HG02981 (cell line): ENCODE measurements around the gene CDKN2C.
"Not testable (repeated sequence)": the region's sequence is repeated elsewhere in the genome, so short reads cannot be mapped to it uniquely, and the experiment has no call there.

Experiments
- ATAC-seq: cut with Tn5 transposase; IDR thresholded peaks from one replicate; pipeline ENCODE4 v1.9.1; 2021; ENCODE audit warnings: mild to moderate bottlenecking, moderate library complexity; ENCODE audit not compliant: unreplicated experiment

CDKN2C gene

GRCh38 chr1:50969611-50970508 is at the start of gene CDKN2C:
TSS of gene CDKN2C (plus strand) at chr1:50970245. CDS start at chr1:50970369, 124 bp downstream.
- ATAC-seq: peak; percentile 26

GRCh38 chr1:50920409-50920808 is 49.6 kb upstream of the CDKN2C start:
- no peak for ATAC-seq

- no peak for ATAC-seq
These were observed 49.0 kb upstream of the CDKN2C start for GRCh38 chr1:50921029-50921428.

GRCh38 chr1:50923564-50923963 is 46.5 kb upstream of the CDKN2C start:
- ATAC-seq: no peak

- no peak for ATAC-seq
These were observed 40.6 kb upstream of the CDKN2C start for GRCh38 chr1:50929376-50929958.

GRCh38 chr1:50930193-50930592 is 39.9 kb upstream of the CDKN2C start:
- peak; percentile 82 for ATAC-seq

- no peak for ATAC-seq
These were observed 38.9 kb upstream of the CDKN2C start for GRCh38 chr1:50930965-50931737.

GRCh38 chr1:50932043-50932442 is 38.0 kb upstream of the CDKN2C start:
- not testable (repeated sequence) for ATAC-seq

- ATAC-seq: not testable (repeated sequence)
These were observed 36.3 kb upstream of the CDKN2C start for GRCh38 chr1:50933770-50934169.

- ATAC-seq: no peak
These were observed 35.2 kb upstream of the CDKN2C start for GRCh38 chr1:50934838-50935237.

- not testable (repeated sequence) for ATAC-seq
These were observed 34.8 kb upstream of the CDKN2C start for GRCh38 chr1:50935276-50935675.

GRCh38 chr1:50936321-50936720 is 33.7 kb upstream of the CDKN2C start:
- ATAC-seq: no peak

GRCh38 chr1:50940291-50940690 is 29.8 kb upstream of the CDKN2C start:
- ATAC-seq: no peak

GRCh38 chr1:50942334-50942733 is 27.7 kb upstream of the CDKN2C start:
- no peak for ATAC-seq

GRCh38 chr1:50949286-50949982 is 20.6 kb upstream of the CDKN2C start:
- ATAC-seq: no peak

- ATAC-seq: no peak
These were observed 19.6 kb upstream of the CDKN2C start for GRCh38 chr1:50950396-50950795.

GRCh38 chr1:50952566-50952965 is 17.5 kb upstream of the CDKN2C start:
- not testable (repeated sequence) for ATAC-seq

GRCh38 chr1:50955116-50955515 is 14.9 kb upstream of the CDKN2C start:
- no peak for ATAC-seq

- ATAC-seq: peak; percentile 11
These were observed 10.6 kb upstream of the CDKN2C start for GRCh38 chr1:50959303-50959912.
